Measurements from ENCODE around the gene PAH. TPM values are rescaled to one million over a fixed set of nuclear protein-coding genes. Genes with fewer than 3 reads are reported as not detected.

Gene PAH
- total and polyA plus RNA-seq, 4 donors = 0.33 to 1.7 (median 0.79) TPM

DNA sequence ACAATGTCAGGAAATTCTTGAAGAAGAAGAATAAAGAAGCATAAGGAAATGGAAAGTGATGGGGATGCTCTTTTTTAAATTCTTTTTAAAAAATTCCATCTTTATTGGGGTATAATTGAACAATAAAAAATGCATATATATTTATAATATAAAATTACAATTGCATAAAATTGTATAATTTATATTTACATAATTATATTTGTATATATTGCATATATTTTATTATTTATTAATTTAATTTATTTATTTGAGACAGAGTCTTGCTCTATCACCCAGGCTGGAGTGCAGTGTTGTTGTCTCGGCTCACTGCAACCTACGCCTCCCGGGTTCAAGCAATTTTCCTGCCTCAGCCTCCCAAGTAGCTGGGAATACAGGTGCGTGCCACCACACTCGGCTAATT is 36.3 kb downstream of the PAH start:
- H3K27me3 ChIP-seq (ENCODE audit: control insufficient read depth, insufficient read depth, low read length) = peaks cover under 1% of the 10 kb centered on the region
- H3K27ac ChIP-seq (ENCODE audit: low read depth, low read length) = no peak overlapping the region
- no peak overlapping the region for H3K4me3 ChIP-seq (ENCODE audit: low read depth, low read length)
- H3K36me3 ChIP-seq (ENCODE audit: control insufficient read depth, insufficient read depth, low read length) = no peaks in the 10 kb centered on the region
- peaks cover 10% of the 10 kb centered on the region for H3K4me1 ChIP-seq (ENCODE audit: control insufficient read depth, insufficient read depth, low read length)
- no peak for DNase-seq (ENCODE audit: low read depth in 4 of 6, low spot score in 6 of 6)
- H3K9me3 ChIP-seq (ENCODE audit: control insufficient read depth, insufficient read depth, low read length) = no peaks in the 10 kb centered on the region
- WGBS (ENCODE audit: insufficient coverage) = 95% methylated on average over 5 of the region's 5 CpGs

DNA sequence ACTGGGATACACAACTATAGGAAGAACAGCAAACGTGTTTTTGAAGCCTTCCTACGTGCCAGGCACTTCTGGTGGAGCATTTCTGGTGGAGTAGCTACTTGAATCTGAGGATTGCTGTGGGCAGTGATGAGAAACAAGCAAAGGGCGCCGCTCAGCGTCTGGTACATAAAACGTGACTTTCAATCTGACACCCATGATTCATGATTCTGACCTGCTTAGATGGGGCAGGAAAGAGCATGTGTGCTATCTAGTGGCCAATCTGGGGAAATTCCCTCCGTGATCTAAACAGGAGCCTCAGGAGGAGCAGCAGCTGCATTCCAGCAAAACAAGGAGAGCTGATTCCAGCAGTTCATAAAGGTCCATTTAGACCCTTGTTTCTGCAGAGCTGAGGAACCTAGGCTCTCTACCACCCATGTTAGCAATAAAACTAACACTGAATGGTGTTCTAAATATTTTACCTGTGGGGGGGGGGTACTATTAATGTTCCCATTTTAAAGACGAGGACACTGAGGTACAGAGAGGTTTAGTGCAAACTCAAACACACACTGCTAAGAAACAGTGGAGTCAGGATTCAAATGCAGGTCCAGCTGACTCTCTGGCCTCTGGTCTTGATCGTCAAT is 37.8 kb downstream of the PAH start:
- no peaks in the 10 kb centered on the region for H3K36me3 ChIP-seq (ENCODE audit: control insufficient read depth, insufficient read depth, low read length)
- no peak overlapping the region for H3K4me3 ChIP-seq (ENCODE audit: low read depth, low read length)
- DNase-seq (ENCODE audit: low read depth in 4 of 6, low spot score in 6 of 6) = peak in 4 of 6 donors; percentile 28 to 88 (median 54)
- H3K9me3 ChIP-seq (ENCODE audit: control insufficient read depth, insufficient read depth, low read length) = no peaks in the 10 kb centered on the region
- WGBS (ENCODE audit: insufficient coverage) = 15% methylated on average over 7 of the region's 9 CpGs
- H3K27me3 ChIP-seq (ENCODE audit: control insufficient read depth, insufficient read depth, low read length) = no peaks in the 10 kb centered on the region
- peaks cover 7% of the 10 kb centered on the region for H3K4me1 ChIP-seq (ENCODE audit: control insufficient read depth, insufficient read depth, low read length)
- no peak overlapping the region for H3K27ac ChIP-seq (ENCODE audit: low read depth, low read length)

DNA sequence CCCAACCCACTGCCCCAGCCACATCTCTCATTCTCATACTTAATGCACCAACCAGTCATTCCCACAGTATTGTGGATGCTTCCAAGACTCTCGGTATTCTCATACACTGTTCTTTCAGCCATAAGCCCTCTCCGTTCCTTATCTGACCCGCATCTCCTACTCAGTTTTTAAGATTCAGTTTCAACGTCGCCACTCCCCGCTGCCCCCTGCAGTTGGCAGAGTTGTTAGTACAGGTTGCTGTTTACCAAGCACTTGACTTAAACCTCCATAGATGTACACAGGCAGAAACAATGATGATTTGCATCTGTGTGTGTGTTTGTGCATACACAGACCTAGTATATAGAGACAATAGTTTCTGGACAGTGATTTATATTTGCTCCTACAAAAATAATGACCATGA is 40.2 kb downstream of the PAH start:
- no peak overlapping the region for H3K4me3 ChIP-seq (ENCODE audit: low read depth, low read length)
- no peaks in the 10 kb centered on the region for H3K27me3 ChIP-seq (ENCODE audit: control insufficient read depth, insufficient read depth, low read length)
- H3K4me1 ChIP-seq (ENCODE audit: control insufficient read depth, insufficient read depth, low read length) = peaks cover 4% of the 10 kb centered on the region
- 100% methylated on average over 1 of the region's 6 CpGs for WGBS (ENCODE audit: insufficient coverage)
- no peak for DNase-seq (ENCODE audit: low read depth in 4 of 6, low spot score in 6 of 6)
- no peaks in the 10 kb centered on the region for H3K36me3 ChIP-seq (ENCODE audit: control insufficient read depth, insufficient read depth, low read length)
- no peaks in the 10 kb centered on the region for H3K9me3 ChIP-seq (ENCODE audit: control insufficient read depth, insufficient read depth, low read length)
- no peak overlapping the region for H3K27ac ChIP-seq (ENCODE audit: low read depth, low read length)

DNA sequence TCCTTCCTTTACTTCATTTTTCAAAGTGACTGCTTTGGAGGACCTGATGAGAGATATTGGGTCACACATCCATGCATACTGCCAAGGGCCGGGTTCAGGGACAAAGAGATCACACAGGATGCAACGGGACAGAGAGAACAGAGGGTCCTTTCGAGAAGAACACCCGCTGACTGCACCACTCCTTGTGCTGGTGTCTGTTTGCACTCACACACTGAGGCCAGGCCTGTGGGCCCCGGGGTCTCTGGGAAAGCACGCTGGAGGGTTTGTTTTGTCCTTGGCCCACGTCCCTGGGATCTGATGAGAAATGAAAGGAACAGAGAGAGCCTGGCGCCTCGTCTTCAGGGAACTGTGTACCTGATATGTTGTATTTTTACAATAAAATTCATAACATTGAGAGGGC is 42.2 kb downstream of the PAH start:
- Histone ChIP-seq H3K9me3 (ENCODE audit: control insufficient read depth, insufficient read depth, low read length) (no peaks in the 10 kb centered on the region), H3K27ac (ENCODE audit: low read depth, low read length) (no peak overlapping the region), H3K4me1 (ENCODE audit: control insufficient read depth, insufficient read depth, low read length) (peaks cover 4% of the 10 kb centered on the region), H3K27me3 (ENCODE audit: control insufficient read depth, insufficient read depth, low read length) (no peaks in the 10 kb centered on the region), H3K36me3 (ENCODE audit: control insufficient read depth, insufficient read depth, low read length) (no peaks in the 10 kb centered on the region), H3K4me3 (ENCODE audit: low read depth, low read length) (no peak overlapping the region)
- DNase-seq (ENCODE audit: low read depth in 4 of 6, low spot score in 6 of 6) = peak in 2 of 6 donors; percentile 25 to 38
- WGBS (ENCODE audit: insufficient coverage) = 34% methylated on average over 5 of the region's 9 CpGs

DNA sequence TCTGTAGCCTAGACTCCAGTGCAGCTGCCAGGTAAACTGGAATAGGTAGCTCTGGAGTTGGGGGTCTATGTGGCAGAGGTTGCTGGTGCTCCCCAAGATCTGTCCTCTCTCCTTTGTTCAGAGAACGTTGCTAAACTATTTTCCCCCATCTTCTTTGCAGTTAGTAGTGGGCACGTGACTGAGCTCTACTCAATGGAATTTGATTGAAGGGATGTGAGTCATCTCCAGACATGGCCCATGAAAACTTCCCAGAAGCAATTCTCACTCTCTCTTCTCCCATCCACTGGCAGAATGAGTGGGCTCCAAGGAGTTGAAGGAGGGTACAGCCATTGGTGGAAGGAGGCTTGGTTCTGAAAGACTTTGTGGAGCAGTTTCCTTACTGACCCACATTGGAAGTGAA is 44.0 kb downstream of the PAH start:
- H3K27me3 ChIP-seq (ENCODE audit: control insufficient read depth, insufficient read depth, low read length) = no peaks in the 10 kb centered on the region
- no peak overlapping the region for H3K27ac ChIP-seq (ENCODE audit: low read depth, low read length)
- no peak overlapping the region for H3K4me3 ChIP-seq (ENCODE audit: low read depth, low read length)
- peaks cover 4% of the 10 kb centered on the region for H3K4me1 ChIP-seq (ENCODE audit: control insufficient read depth, insufficient read depth, low read length)
- no peaks in the 10 kb centered on the region for H3K9me3 ChIP-seq (ENCODE audit: control insufficient read depth, insufficient read depth, low read length)
- no peak for DNase-seq (ENCODE audit: low read depth in 4 of 6, low spot score in 6 of 6)
- no CpG with 5 or more reads among the region's 2 CpGs for WGBS (ENCODE audit: insufficient coverage)
- no peaks in the 10 kb centered on the region for H3K36me3 ChIP-seq (ENCODE audit: control insufficient read depth, insufficient read depth, low read length)

DNA sequence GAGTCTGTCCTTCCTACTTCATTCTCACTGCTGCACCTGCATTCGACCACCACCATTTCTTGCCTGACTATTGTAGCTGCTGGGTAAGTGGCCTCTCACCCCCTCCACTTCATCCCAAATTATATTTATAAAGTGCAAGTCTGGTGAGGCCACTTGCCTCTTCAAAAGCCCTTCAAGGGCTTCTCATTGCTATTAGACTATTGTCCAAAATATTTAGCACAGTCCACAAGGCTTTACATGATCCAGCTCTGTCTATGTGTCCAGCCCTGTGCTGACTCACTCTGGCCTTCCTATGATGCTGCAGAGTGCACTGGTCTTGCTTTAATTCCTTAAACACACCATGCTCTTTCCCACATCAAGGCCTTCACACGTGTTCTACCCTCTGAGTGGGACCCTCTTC is 46.0 kb downstream of the PAH start:
- Histone ChIP-seq H3K9me3 (ENCODE audit: control insufficient read depth, insufficient read depth, low read length) (no peaks in the 10 kb centered on the region), H3K27me3 (ENCODE audit: control insufficient read depth, insufficient read depth, low read length) (no peaks in the 10 kb centered on the region), H3K4me1 (ENCODE audit: control insufficient read depth, insufficient read depth, low read length) (peaks cover 4% of the 10 kb centered on the region), H3K4me3 (ENCODE audit: low read depth, low read length) (no peak overlapping the region), H3K36me3 (ENCODE audit: control insufficient read depth, insufficient read depth, low read length) (no peaks in the 10 kb centered on the region), H3K27ac (ENCODE audit: low read depth, low read length) (no peak overlapping the region)
- no peak for DNase-seq (ENCODE audit: low read depth in 4 of 6, low spot score in 6 of 6)
- whole genome bisulfite sequencing (ENCODE audit: insufficient coverage) = 86% methylated on average over 1 of the region's 2 CpGs

DNA sequence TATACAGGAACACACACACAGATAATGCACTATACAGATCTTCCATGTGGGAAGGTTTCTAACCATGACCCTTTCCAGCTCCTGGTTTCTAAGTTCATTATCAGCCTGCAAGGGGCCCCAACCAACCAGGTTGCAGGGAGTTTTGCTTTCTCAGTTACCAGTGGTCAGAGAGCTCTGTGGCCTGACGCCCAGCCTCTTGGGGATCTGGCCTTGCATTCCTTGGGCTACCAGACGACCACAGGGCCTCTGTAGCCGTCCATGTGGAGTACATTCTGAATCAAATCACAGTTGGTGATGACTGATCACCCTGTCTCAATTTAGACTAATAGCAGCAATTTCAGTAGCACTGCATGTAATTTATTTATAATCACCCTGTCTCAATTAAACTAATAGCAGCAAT is 47.5 kb downstream of the PAH start:
- no peaks in the 10 kb centered on the region for H3K4me1 ChIP-seq (ENCODE audit: control insufficient read depth, insufficient read depth, low read length)
- WGBS (ENCODE audit: insufficient coverage) = 34% methylated on average over 3 of the region's 3 CpGs

DNA sequence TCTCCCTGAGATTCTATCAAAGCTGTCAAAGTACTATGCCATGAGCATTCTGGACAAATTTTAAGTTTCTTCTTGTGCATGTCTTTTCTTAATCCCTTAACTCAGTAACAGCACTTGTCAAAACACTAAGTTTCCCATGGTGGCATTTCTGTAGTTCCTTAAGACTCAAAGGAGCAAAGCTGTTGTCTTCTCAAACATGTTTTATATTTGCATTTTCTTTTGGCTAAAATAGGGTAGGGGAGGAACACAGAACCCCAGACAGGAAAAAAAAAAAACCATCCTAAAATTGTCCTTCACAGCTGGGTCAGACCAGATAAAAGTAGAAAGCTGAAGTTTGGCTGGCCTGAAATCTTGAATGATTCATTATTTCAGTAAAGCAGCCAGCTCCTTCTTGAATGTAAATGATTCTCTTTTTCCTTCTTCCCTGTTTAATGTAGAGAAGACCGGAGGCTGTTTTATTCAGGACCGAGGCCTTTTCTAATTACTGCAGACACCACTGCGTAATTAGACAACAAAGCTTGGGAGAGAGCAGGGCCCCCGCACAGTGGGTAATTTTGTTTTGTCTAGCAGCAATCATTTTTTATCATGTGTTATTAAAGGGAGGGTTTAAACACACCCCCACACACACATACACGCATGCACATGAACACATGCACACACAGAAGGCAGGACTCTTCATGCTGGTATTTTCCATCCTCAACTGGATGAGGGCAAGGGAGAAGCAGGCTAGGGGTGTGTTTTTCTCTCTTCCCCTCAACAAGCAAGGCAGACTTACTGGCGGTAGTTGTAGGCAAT is 51.0 kb downstream of the PAH start:
- no peaks in the 10 kb centered on the region for H3K27me3 ChIP-seq (ENCODE audit: control insufficient read depth, insufficient read depth, low read length)
- no peak overlapping the region for H3K27ac ChIP-seq (ENCODE audit: low read depth, low read length)
- no peaks in the 10 kb centered on the region for H3K4me1 ChIP-seq (ENCODE audit: control insufficient read depth, insufficient read depth, low read length)
- no peak overlapping the region for H3K4me3 ChIP-seq (ENCODE audit: low read depth, low read length)
- peak in 2 of 6 donors; percentile 60 to 79 for DNase-seq (ENCODE audit: low read depth in 4 of 6, low spot score in 6 of 6)
- H3K36me3 ChIP-seq (ENCODE audit: control insufficient read depth, insufficient read depth, low read length) = no peaks in the 10 kb centered on the region
- WGBS (ENCODE audit: insufficient coverage) = no CpG with 5 or more reads among the region's 6 CpGs
- no peaks in the 10 kb centered on the region for H3K9me3 ChIP-seq (ENCODE audit: control insufficient read depth, insufficient read depth, low read length)

More for the DNA sequence above, 47.5 kb downstream of the PAH start:
- no peaks in the 10 kb centered on the region for H3K36me3 ChIP-seq (ENCODE audit: control insufficient read depth, insufficient read depth, low read length)
- no peak overlapping the region for H3K4me3 ChIP-seq (ENCODE audit: low read depth, low read length)
- DNase-seq (ENCODE audit: low read depth in 4 of 6, low spot score in 6 of 6) = peak in 1 of 6 donors; percentile 65
- no peaks in the 10 kb centered on the region for H3K9me3 ChIP-seq (ENCODE audit: control insufficient read depth, insufficient read depth, low read length)
- no peak overlapping the region for H3K27ac ChIP-seq (ENCODE audit: low read depth, low read length)
- no peaks in the 10 kb centered on the region for H3K27me3 ChIP-seq (ENCODE audit: control insufficient read depth, insufficient read depth, low read length)

DNA sequence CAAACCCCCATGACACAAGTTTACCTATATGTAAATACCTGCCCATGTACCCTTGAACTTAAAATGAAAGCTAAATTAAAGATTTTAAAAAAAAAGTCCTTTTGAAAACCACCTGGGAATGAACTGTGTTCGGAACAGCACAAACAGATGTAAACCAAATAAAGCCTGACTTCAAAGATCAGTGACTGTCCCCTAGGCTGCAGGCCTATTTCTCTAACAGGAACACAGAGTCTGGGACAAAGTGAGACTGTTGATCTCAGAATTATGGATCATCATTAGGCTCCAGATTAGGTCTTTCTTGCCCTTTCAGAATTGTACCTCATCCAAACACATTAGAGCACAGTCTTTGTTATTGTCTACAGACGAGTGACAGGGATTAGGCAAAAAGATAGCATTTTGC is 54.6 kb downstream of the PAH start:
- no peaks in the 10 kb centered on the region for H3K9me3 ChIP-seq (ENCODE audit: control insufficient read depth, insufficient read depth, low read length)
- no peak overlapping the region for H3K27ac ChIP-seq (ENCODE audit: low read depth, low read length)
- no peak overlapping the region for H3K4me3 ChIP-seq (ENCODE audit: low read depth, low read length)
- WGBS (ENCODE audit: insufficient coverage) = 90% methylated on average over 1 of the region's 2 CpGs
- no peaks in the 10 kb centered on the region for H3K4me1 ChIP-seq (ENCODE audit: control insufficient read depth, insufficient read depth, low read length)
- DNase-seq (ENCODE audit: low read depth in 4 of 6, low spot score in 6 of 6) = no peak
- H3K27me3 ChIP-seq (ENCODE audit: control insufficient read depth, insufficient read depth, low read length) = no peaks in the 10 kb centered on the region
- no peaks in the 10 kb centered on the region for H3K36me3 ChIP-seq (ENCODE audit: control insufficient read depth, insufficient read depth, low read length)

DNA sequence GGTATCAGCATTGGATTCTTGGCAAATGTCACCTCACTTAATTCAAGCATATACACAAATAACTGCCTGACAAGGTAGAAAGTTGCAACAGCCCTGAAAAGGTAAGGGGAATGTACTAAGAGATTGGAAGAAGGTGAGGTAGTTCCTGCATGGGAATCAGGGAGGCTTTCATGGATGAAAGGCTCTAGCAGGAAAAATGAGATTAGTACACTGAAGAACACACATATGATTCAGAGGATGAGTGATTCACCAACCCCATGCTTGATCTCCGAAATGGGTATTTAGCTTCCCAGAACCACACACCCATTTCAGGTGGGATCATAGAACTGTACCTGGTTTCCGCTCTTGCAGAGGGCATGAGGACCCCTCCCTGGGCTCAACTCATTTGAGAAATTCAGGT is 65.8 kb downstream of the PAH start:
- Histone ChIP-seq H3K27ac (ENCODE audit: low read depth, low read length) (no peak overlapping the region), H3K4me3 (ENCODE audit: low read depth, low read length) (no peak overlapping the region), H3K9me3 (ENCODE audit: control insufficient read depth, insufficient read depth, low read length) (no peaks in the 10 kb centered on the region), H3K4me1 (ENCODE audit: control insufficient read depth, insufficient read depth, low read length) (no peaks in the 10 kb centered on the region), H3K36me3 (ENCODE audit: control insufficient read depth, insufficient read depth, low read length) (no peaks in the 10 kb centered on the region), H3K27me3 (ENCODE audit: control insufficient read depth, insufficient read depth, low read length) (no peaks in the 10 kb centered on the region)
- 100% methylated on average over 1 of the region's 2 CpGs for WGBS (ENCODE audit: insufficient coverage)
- no peak for DNase-seq (ENCODE audit: low read depth in 4 of 6, low spot score in 6 of 6)
